Mesenchymal stem cell (in vitro differentiated cells and primary cell): ENCODE data around the gene KCNK7.
A peak's percentile ranks its signal among the peaks of the same experiment; 100 is the strongest.

Experiments
- DNase-seq: peaks from one replicate; pipeline ENCODE4 v3.0.0-alpha.2; 2013
- H2AFZ ChIP-seq: one replicate; pipeline ENCODE4 v1.6.1; 2013; ENCODE audit warnings: low read depth, mild to moderate bottlenecking, control low read depth, inconsistent platforms, low read length, moderate library complexity
- H2AK5ac ChIP-seq: 2 replicates; pipeline ENCODE4 v1.6.1; 2013; ENCODE audit warnings: low read length, moderate library complexity, mild to moderate bottlenecking, inconsistent platforms; ENCODE audit not compliant: severe bottlenecking
- H2BK120ac ChIP-seq: one replicate; pipeline ENCODE4 v1.6.1; 2013; ENCODE audit warnings: low read depth, mild to moderate bottlenecking, inconsistent platforms, low read length, moderate library complexity
- H2BK12ac ChIP-seq, 2 experiments: one replicate each; pipeline ENCODE4 v1.6.1; 2013; ENCODE audit warnings: inconsistent platforms in 2 of 2, low read length in 2 of 2, mild to moderate bottlenecking in 2 of 2, moderate library complexity in 2 of 2, control low read depth in 1 of 2
- H2BK15ac ChIP-seq: one replicate; pipeline ENCODE4 v1.6.1; 2013; ENCODE audit warnings: mild to moderate bottlenecking, low read depth, inconsistent platforms; ENCODE audit not compliant: poor library complexity, severe bottlenecking
- H2BK5ac ChIP-seq: 2 replicates; pipeline ENCODE4 v1.6.1; 2013; ENCODE audit warnings: low read depth, mild to moderate bottlenecking, low read length, control low read depth, inconsistent platforms; ENCODE audit not compliant: poor library complexity, severe bottlenecking
- H3K14ac ChIP-seq, 2 experiments: one replicate each; pipeline ENCODE4 v1.6.1; 2013; ENCODE audit warnings: inconsistent platforms in 2 of 2, low read length in 2 of 2, control low read depth in 1 of 2, mild to moderate bottlenecking in 1 of 2, moderate library complexity in 1 of 2
- H3K18ac ChIP-seq, 2 experiments: one replicate each; pipeline ENCODE4 v1.6.1; 2013; ENCODE audit warnings: inconsistent platforms in 2 of 2, low read length in 2 of 2, control low read depth in 1 of 2, low read depth in 1 of 2, mild to moderate bottlenecking in 1 of 2
- H3K23ac ChIP-seq, 2 experiments: one replicate each; pipeline ENCODE4 v1.6.1; 2013; ENCODE audit warnings: inconsistent platforms in 2 of 2, low read length in 2 of 2, mild to moderate bottlenecking in 2 of 2, moderate library complexity in 2 of 2, control low read depth in 1 of 2
- H3K27ac ChIP-seq: 2 replicates; pipeline ENCODE4 v1.5.1; 2013; ENCODE audit warnings: mild to moderate bottlenecking, moderate library complexity, low read length, control low read depth, inconsistent platforms; ENCODE audit not compliant: poor library complexity, severe bottlenecking
- H3K27me3 ChIP-seq, 2 experiments: 2 replicates each; pipeline versions ENCODE4 v1.6.1 to v1.7.0; 2013; ENCODE audit warnings: low read length in 2 of 2, mild to moderate bottlenecking in 2 of 2, moderate library complexity in 2 of 2, control low read depth in 1 of 2, inconsistent platforms in 1 of 2; ENCODE audit not compliant: control insufficient read depth in 1 of 2, insufficient read depth in 1 of 2
- H3K36me3 ChIP-seq, 2 experiments: 2 replicates each; pipeline versions ENCODE4 v1.6.1 to v1.7.0; 2013; ENCODE audit warnings: low read length in 2 of 2, control low read depth in 1 of 2, inconsistent platforms in 1 of 2, low read depth in 1 of 2, mild to moderate bottlenecking in 1 of 2; ENCODE audit not compliant: insufficient read depth in 2 of 2, control insufficient read depth in 1 of 2
- H3K4ac ChIP-seq, 2 experiments: one replicate each; pipeline ENCODE4 v1.6.1; 2013; ENCODE audit warnings: inconsistent platforms in 2 of 2, low read length in 2 of 2, mild to moderate bottlenecking in 2 of 2, moderate library complexity in 2 of 2, control low read depth in 1 of 2, low read depth in 1 of 2
- H3K4me1 ChIP-seq: 2 replicates; pipeline ENCODE4 v1.6.1; 2013; ENCODE audit warnings: low read depth, low read length, control low read depth; ENCODE audit not compliant: control insufficient read depth, insufficient read depth
- H3K4me2 ChIP-seq: 2 replicates; pipeline ENCODE4 v1.6.1; 2013; ENCODE audit warnings: low read length, mild to moderate bottlenecking, inconsistent platforms; ENCODE audit not compliant: poor library complexity, severe bottlenecking
- H3K4me3 ChIP-seq, 2 experiments: 2 replicates each; pipeline versions ENCODE4 v1.5.1 to v1.7.0; 2013; ENCODE audit warnings: low read length in 2 of 2, mild to moderate bottlenecking in 2 of 2, control low read depth in 1 of 2, low read depth in 1 of 2; ENCODE audit not compliant: insufficient read depth in 1 of 2
- H3K79me1 ChIP-seq: replicated peaks from 2 replicates; pipeline ENCODE4 v1.6.1; 2013; ENCODE audit warnings: mild to moderate bottlenecking, control low read depth, low read length, inconsistent platforms; ENCODE audit not compliant: poor library complexity, severe bottlenecking
- H3K9ac ChIP-seq: 2 replicates; pipeline ENCODE4 v1.7.0; 2013; ENCODE audit warnings: mild to moderate bottlenecking, low read length, moderate library complexity
- H3K9me3 ChIP-seq: 2 replicates; pipeline ENCODE4 v1.7.0; 2013; ENCODE audit warnings: mild to moderate bottlenecking, low read length; ENCODE audit not compliant: control insufficient read depth
- H4K8ac ChIP-seq: one replicate; pipeline ENCODE4 v1.6.1; 2013; ENCODE audit warnings: inconsistent platforms, mild to moderate bottlenecking, low read length, moderate library complexity
- H4K91ac ChIP-seq: one replicate; pipeline ENCODE4 v1.6.1; 2013; ENCODE audit warnings: mild to moderate bottlenecking, low read length, inconsistent platforms
- WGBS: methylation state at CpG from one replicate; pipeline ENCODE4 v1.1.7; 2013; ENCODE audit warnings: mixed read lengths; 5-methylcytosine and 5-hydroxymethylcytosine counted together

The KCNK7 gene

GRCh38 chr11:65560555-65561418 is 34.8 kb downstream of the KCNK7 start:
- Histone ChIP-seq H3K27ac (peak overlapping the region; percentile 92), H3K4me1 (peaks cover 42% of the 10 kb centered on the region), H2BK15ac (no peak overlapping the region), H3K9ac (peak overlapping the region; percentile 22), H2AFZ (peak overlapping the region; percentile 7), H2BK120ac (no peak overlapping the region), H3K36me3 (no peaks in the 10 kb centered on the region), H2BK5ac (no peak overlapping the region), H3K9me3 (no peaks in the 10 kb centered on the region), H3K4ac (peak overlapping the region in 1 of 2 experiments; percentile 61), H2BK12ac (peak overlapping the region; percentile 28 to 46), H3K18ac (peak overlapping the region; percentile 44 to 53), H3K79me1 (peaks cover 1% of the 10 kb centered on the region), H4K8ac (peak overlapping the region; percentile 78), H3K23ac (no peak overlapping the region), H4K91ac (peak overlapping the region; percentile 11), H3K4me2 (no peak overlapping the region), H3K14ac (peak overlapping the region in 1 of 2 experiments; percentile 19), H3K27me3 (no peaks in the 10 kb centered on the region), H3K4me3 (no peak overlapping the region), H2AK5ac (peak overlapping the region; percentile 26)
- 16% methylated on average over 12 of the region's 15 CpGs for WGBS
- DNase-seq = peak; percentile 72

GRCh38 chr11:65559951-65560537 is 35.6 kb downstream of the KCNK7 start:
- Histone ChIP-seq H2BK5ac (no peak overlapping the region), H3K18ac (peak overlapping the region; percentile 23 to 44), H3K27me3 (no peaks in the 10 kb centered on the region), H2AFZ (no peak overlapping the region), H2BK120ac (no peak overlapping the region), H2BK15ac (peak overlapping the region; percentile 50), H3K9me3 (no peaks in the 10 kb centered on the region), H3K4me1 (peaks cover 50% of the 10 kb centered on the region), H3K27ac (peak overlapping the region; percentile 92), H4K91ac (no peak overlapping the region), H3K4me3 (no peak overlapping the region), H4K8ac (peak overlapping the region; percentile 16), H3K14ac (no peak overlapping the region), H3K79me1 (peaks cover 4% of the 10 kb centered on the region), H3K36me3 (no peaks in the 10 kb centered on the region), H2BK12ac (peak overlapping the region; percentile 28 to 46), H3K4ac (peak overlapping the region in 1 of 2 experiments; percentile 37), H3K4me2 (no peak overlapping the region), H2AK5ac (peak overlapping the region; percentile 6), H3K9ac (peak overlapping the region; percentile 81), H3K23ac (no peak overlapping the region)
- WGBS = 22% methylated on average over 5 of the region's 5 CpGs
- DNase-seq = peak; percentile 68

GRCh38 chr11:65559535-65559934 is 36.1 kb downstream of the KCNK7 start:
- no peak for DNase-seq
- H2AK5ac ChIP-seq = peak overlapping the region; percentile 90
- 86% methylated on average over 5 of the region's 5 CpGs for WGBS

GRCh38 chr11:65558930-65559509 is 36.6 kb downstream of the KCNK7 start:
- Histone ChIP-seq H3K9ac (peak overlapping the region; percentile 81), H3K18ac (peak overlapping the region; percentile 82 to 89), H3K27ac (peak overlapping the region; percentile 92), H3K4me3 (peak overlapping the region; percentile 14 to 71), H3K27me3 (no peaks in the 10 kb centered on the region), H3K23ac (no peak overlapping the region), H2AFZ (no peak overlapping the region), H3K36me3 (peaks cover 0 to 2% of the 10 kb centered on the region in 2 experiments), H3K9me3 (no peaks in the 10 kb centered on the region), H2AK5ac (peak overlapping the region; percentile 90), H2BK12ac (peak overlapping the region; percentile 65 to 92), H3K79me1 (peaks cover 9% of the 10 kb centered on the region), H2BK5ac (peak overlapping the region; percentile 62), H2BK15ac (peak overlapping the region; percentile 92), H4K8ac (peak overlapping the region; percentile 94), H3K4me1 (peaks cover 56% of the 10 kb centered on the region), H3K4me2 (peak overlapping the region; percentile 69), H4K91ac (peak overlapping the region; percentile 92), H2BK120ac (peak overlapping the region; percentile 98), H3K4ac (peak overlapping the region; percentile 54 to 79), H3K14ac (peak overlapping the region in 1 of 2 experiments; percentile 35)
- no peak for DNase-seq
- 76% methylated on average over 19 of the region's 19 CpGs for WGBS

More at GRCh38 chr11:65559535-65559934, 36.1 kb downstream of the KCNK7 start:
- peak overlapping the region; percentile 53 to 65 for H2BK12ac ChIP-seq
- H3K4me3 ChIP-seq = no peak overlapping the region
- H2BK15ac ChIP-seq = no peak overlapping the region
- H3K79me1 ChIP-seq = peaks cover 7% of the 10 kb centered on the region
- no peak overlapping the region for H2AFZ ChIP-seq
- peak overlapping the region; percentile 92 for H3K27ac ChIP-seq
- H3K36me3 ChIP-seq = no peaks in the 10 kb centered on the region
- H3K14ac ChIP-seq = no peak overlapping the region
- H3K9me3 ChIP-seq = no peaks in the 10 kb centered on the region
- H2BK120ac ChIP-seq = no peak overlapping the region
- H3K4me1 ChIP-seq = peaks cover 54% of the 10 kb centered on the region
- no peak overlapping the region for H3K4me2 ChIP-seq
- no peak overlapping the region for H4K8ac ChIP-seq
- H3K4ac ChIP-seq = no peak overlapping the region
- peak overlapping the region in 1 of 2 experiments; percentile 58 for H3K18ac ChIP-seq
- H3K23ac ChIP-seq = no peak overlapping the region
- H3K9ac ChIP-seq = peak overlapping the region; percentile 81
- no peak overlapping the region for H2BK5ac ChIP-seq
- peak overlapping the region; percentile 1 for H4K91ac ChIP-seq
- no peaks in the 10 kb centered on the region for H3K27me3 ChIP-seq
